ENCODE data around the gene ROBO1.
A peak's percentile ranks its signal among the peaks of the same experiment; 100 is the strongest.

ROBO1 gene

DNA sequence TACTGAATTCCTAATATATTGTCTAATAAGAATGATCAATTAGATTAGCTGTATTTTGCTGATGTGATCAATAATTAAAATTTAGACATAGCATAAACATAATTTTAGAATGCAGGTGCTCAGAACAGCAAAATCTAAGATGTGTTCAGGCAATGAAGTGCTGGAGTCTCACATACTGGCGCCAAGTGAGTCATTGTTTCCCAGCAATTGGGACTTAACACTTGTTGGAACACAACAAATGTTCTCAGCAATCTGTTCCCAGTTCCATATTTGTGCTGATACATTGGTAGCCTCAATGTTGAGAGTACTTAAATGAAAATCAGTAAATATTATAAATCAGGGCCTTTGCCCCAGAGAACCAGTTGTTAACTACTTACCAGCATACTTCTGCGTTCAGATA, 619.0 kb downstream of the ROBO1 start:
- no peak for DNase-seq

GRCh38 chr3:79146024-79146423, 621.8 kb downstream of the ROBO1 start:
- no peak for DNase-seq

DNA sequence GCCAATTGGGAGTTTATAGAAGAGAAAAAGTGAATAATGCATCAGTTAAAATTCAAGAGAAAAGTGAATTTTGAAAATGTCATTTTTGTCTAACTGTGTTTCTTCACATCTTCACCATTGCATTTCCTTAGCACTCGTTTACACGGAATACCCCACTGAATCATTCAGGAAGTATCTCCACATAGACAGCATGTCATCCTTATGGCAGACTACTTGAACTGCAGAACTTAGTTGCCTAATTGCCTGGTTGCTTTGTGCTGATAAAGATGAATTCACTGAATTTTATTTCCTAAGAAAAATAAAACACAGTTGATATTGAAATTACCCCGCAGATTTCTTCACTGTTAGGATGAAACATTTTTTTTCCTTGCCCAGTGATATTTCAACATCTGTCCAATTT, 627.1 kb downstream of the ROBO1 start:
- no peak for DNase-seq

DNA sequence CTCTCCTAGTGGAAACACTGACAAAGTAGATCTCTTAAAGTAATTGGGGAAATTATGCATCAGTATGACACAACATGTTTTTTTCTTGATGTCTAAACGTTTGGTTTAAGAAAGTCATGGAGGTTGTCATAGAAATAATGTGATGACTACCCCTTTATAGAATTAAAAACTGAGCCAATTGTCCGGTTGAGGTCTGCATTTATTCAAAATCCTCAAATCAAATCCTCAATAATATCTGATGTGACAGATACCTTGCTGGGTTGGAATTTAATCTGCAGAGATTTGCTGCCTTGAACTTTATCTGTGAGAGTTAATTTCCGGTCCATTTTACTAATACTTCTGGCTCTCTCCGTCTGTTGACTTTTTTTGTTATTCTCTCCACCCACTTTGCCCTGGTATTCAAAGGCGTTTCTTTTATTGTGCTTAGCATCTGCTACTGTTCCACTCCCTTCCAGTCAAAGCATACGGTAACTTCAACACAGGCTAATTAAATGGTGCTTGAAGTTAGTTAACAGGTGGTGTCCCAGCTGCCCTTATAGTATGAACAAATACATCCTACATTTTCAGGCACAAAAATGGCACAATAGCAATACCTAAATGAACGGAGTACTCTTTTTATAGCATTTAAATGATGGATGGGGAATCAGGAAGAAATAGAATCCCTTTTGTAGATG, 628.3 kb downstream of the ROBO1 start:
- DNase-seq: no peak

DNA sequence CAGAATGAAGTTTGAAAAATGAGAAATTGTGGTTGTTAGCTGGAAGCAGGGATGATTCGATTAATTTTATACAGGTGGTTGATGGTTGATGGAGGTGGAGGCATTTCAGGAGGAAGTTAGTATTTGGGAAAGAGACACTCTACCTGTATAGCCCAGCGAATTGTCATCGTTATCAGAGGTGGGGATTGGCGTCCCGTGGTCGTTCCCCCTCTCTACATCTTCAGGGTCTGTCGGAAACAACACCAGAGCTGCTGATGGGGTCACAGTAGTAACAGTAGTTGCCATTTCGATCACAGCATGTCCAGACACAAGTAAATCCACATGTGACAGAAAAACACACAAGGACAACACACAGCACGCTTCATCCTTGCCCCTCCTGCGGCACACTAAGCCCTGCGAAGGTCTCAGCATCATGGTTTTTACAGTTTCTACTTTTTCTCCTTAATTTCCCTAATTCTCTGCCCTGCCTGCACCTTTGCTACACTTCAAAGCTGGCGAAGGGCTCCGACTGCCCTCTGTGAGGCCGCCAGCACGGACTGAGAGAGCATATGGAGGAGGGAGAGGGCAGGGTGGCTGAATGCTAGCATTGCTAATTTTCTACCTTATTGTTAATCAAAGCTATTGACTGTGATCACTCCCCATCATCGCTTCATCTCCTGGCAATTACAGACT, 642.3 kb downstream of the ROBO1 start:
- no peak for DNase-seq

- no peak for DNase-seq
Measured at GRCh38 chr3:79115458-79115857, 652.3 kb downstream of the ROBO1 start.

GRCh38 chr3:79113876-79114275, 653.9 kb downstream of the ROBO1 start:
- no peak for DNase-seq

- no peak for DNase-seq
Measured at GRCh38 chr3:79111375-79112052, 656.3 kb downstream of the ROBO1 start.

DNA sequence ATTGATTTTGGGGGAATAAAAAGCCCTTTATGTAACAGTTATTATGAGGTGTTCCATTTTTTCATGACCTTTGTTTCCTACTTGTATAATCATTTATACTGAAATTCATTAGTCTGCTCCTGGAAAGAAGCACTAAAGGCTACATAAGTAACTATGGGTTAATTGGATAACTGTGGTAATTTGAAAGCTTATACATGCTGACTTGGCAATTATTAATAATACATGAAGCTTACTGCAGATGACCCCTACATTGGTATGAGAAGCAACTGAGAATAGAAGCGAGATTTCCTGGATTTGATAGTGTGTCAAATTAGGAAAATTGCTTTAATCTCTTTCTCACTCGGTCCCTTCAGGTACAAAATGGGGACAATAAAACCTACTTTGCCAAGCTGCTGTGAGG, 658.0 kb downstream of the ROBO1 start:
- DNase-seq: no peak

GRCh38 chr3:79103307-79103706, 664.5 kb downstream of the ROBO1 start:
- no peak for DNase-seq

- DNase-seq: no peak
Measured at GRCh38 chr3:79097964-79098660, 669.7 kb downstream of the ROBO1 start.

GRCh38 chr3:79094654-79095053, 673.1 kb downstream of the ROBO1 start:
- DNase-seq: no peak

DNA sequence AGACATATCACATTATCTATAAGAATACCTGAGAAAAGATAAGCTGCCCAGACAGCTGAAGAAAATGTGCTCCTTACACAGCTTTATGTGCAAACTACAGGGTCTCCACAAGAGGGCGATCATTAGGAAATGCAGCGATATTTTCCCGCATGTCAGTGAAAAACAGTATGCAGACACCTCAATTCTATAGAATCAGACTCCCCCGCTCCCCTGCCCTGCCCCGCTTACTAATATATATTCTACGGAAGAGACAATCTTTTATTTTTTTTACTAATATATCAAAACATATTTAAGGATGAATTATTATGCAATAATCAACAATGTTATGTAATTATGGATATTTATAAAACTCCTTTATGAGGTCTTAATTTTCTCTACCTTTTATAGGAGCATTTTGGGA, 681.3 kb downstream of the ROBO1 start:
- peak; percentile 18 for DNase-seq

- no peak for DNase-seq
Measured at GRCh38 chr3:79085171-79085570, 682.6 kb downstream of the ROBO1 start.

DNA sequence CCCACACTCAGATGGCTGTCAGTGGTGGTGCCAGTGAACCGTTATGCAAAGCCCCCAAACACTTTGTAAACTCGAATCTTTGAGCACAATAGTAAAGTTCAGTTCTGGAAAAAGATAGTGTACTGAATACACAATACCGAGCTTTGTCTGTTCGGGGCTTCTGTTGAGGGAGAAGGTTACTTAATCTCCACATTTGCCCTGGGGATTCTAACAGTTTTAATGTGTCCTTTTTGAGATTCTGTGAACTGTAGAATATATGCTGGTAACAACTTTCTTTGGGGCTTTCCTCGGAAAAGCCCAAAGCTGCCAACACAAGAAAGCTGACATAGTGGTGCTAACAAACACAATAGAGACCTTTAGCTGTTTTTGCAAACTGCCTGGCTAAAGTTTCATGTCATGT, 686.5 kb downstream of the ROBO1 start:
- no peak for DNase-seq

GRCh38 chr3:79074558-79074957, 693.2 kb downstream of the ROBO1 start:
- no peak for DNase-seq

DNA sequence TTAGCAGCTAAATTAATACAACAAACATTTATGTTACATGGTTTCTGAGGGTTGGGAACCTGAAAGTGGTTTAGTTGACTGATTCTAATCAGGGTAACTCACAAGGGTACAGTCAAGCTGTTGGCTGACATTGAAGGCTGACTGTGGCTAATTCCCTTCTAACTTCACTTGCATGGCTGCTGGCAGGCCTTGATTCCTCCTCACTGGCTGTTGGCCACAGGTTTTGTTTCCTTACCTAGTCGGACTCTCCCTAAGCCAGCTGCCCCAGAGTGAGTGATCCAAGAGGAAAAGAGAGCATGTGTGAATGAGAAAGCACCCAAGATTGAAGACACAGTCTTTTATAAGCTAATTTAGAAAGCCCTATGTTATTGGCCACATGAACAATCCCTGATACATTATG, 700.1 kb downstream of the ROBO1 start:
- no peak for DNase-seq

DNA sequence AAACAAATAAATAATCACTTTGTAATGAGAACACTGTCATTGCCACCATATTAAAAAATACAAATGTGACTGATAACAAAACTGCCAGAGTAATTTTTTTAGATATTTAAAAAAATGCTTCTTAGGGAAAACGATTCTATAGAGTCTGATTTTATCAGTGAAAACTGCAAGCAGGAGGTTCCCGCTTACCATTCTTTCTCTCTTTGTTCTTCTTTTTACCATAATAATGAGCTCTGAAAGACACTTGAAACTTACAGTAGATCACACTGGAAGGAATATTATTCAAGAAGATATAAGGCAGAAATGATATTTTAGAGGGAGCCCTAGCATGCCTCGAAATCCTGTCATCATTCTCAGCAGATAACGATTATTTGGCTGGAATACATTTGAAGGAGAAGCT, 701.3 kb downstream of the ROBO1 start:
- no peak for DNase-seq

GRCh38 chr3:79063624-79064023, 704.2 kb downstream of the ROBO1 start:
- no peak for DNase-seq

GRCh38 chr3:79057756-79058155, 710.0 kb downstream of the ROBO1 start:
- no peak for DNase-seq

GRCh38 chr3:79056498-79056897, 711.3 kb downstream of the ROBO1 start:
- no peak for DNase-seq

GRCh38 chr3:79052054-79052681, 715.6 kb downstream of the ROBO1 start:
- DNase-seq: no peak

DNA sequence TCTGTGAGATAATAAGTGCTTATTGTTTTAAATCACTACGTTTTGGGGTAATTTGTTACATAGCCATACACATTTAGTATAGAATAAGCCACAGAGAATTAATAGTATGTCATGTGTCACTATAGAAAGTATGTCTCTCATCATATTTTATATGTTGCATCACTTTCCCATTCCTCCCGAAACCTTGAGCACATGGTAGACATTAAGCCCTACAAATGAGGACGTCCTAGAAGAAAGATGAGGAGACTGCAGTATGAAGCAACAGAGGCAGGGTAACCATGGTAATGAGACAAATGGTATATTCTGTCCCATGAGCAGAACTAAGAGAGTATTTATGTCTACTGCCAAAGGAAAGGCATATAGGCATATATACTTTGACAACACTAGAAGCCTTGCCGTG, 720.2 kb downstream of the ROBO1 start:
- DNase-seq: no peak
